GM04504 (cell line): ENCODE measurements around the gene KCNK3.

Source experiments
- DNase-seq: peaks from one replicate; pipeline ENCODE4 v3.0.0-alpha.2; 2012; ENCODE audit warnings: low read depth

KCNK3 gene

GRCh38 chr2:26666671-26667070 is 25.9 kb upstream of the KCNK3 start:
- no peak for DNase-seq

DNA sequence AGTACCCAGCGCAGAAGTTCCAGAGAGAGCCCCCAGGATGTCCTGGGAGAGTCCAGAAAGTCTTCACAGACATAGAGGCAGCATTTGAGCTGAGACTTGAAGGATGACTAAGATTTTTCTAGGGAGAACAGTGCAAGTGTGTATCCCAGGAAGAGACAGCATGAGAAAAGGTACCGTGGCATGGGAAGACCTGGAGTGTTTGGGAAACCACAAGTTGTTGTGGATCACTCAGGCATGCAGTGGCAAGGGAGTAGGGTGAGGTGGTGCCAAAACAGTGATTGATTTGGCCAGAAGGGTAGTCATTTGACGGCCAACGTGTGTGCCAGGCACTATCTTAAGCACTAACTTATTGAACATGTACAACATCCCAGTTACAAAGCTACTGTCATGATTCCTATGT is 24.5 kb upstream of the KCNK3 start:
- DNase-seq = no peak

DNA sequence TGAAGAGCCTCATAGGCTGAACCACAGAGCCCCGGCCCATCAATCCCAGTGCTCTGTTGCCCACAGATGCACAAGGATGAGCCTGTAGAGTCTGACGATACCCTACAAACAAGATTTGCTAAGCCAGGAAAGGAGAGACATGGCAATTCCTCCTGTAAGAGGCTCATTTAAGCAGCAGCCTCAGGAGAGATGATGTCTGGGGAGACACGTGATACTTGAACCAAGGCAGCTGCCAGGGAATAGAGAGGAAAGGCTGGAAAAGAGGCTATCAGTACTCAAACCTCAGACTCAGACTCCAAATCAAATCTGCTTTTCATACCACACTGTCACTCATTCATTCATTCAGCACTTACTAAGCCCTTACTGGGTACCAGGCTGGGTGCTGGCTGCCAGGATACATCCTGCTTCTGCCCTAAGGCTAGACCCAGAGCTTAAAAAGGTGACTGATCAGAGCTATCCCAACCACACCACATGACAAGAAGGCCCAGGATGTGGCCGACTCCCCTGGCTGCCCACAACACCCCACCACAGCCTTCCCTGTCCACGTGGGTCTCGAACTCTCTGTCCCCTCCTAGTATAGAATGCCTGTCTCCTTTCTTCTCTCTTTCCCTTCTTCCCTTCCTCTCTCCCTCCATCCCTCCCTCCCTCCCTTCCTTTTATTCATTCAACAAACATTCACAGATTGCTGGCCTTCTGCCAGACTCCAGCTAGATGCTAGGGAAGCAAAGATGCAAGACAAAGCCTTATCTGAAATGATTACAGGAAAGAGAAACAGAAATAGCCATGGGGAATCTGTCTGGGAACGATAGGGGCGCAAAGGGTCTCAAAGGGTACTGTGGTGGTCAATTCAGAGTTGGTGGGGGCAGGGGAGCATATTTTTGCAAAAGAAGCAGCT is 23.4 kb upstream of the KCNK3 start:
- no peak for DNase-seq

GRCh38 chr2:26670171-26670570 is 22.4 kb upstream of the KCNK3 start:
- no peak for DNase-seq

DNA sequence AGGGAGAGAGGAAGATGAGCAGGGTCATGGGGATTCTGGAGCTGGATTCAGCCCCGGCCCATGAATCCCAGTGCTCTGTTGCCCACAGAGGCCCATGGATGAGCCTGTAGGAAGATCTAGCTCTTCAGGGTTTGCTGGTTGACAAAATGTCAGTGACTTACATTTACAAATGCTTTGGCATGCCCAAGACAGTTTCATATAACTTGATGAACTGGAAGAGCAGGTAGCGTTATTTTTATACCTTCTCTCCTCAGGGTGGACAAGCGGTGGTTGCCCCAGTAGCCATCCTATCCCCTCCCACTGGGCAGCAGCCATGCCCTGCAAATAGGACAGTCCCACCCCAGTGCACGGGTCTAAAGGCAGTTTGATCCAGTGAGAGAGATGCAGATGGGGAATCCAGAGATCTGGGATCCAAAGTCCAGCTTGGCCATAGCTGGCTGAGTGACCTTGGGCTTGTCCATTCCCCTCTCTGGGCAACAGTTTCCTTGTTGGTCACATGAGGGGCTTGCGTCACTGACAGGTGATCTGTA is 21.5 kb upstream of the KCNK3 start:
- DNase-seq = no peak

GRCh38 chr2:26671691-26672090 is 20.8 kb upstream of the KCNK3 start:
- DNase-seq = no peak

DNA sequence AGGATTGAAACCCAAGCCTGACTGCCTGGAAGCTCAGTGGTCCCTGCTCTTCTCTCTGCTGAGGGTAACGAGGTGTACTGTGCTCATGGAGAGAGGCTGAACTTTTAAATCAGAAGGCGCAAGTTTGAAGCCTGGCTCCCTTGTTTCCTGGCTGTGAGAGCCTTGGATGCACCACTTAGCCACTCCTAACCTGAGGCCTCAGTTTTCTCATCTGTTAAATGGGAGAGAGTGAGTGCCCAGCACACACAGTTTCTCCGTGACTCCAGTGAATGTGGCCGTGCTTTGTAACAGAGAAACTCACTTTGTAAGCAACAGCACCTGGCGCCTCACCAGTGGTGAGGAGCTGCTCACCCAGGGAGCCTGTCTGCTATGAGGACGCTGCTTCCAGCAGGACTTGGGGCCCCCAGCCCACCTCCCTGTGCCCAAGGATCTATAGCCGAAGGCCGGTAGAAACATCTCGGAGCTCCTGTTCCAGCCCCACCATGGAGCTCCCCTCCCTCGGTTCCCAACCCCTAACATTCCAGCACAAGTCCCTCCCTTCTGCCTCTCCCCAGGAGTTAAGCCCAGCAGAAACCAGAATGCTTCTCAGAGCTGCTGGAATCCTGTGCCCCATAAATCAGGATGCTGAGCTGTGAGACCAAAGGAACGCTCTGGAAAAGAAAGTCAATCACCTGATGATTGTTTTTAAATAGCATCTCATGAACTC is 20.3 kb upstream of the KCNK3 start:
- DNase-seq = no peak

- no peak for DNase-seq
These were observed 19.6 kb upstream of the KCNK3 start for GRCh38 chr2:26672818-26673393.

GRCh38 chr2:26674002-26674751 is 18.3 kb upstream of the KCNK3 start:
- no peak for DNase-seq

DNA sequence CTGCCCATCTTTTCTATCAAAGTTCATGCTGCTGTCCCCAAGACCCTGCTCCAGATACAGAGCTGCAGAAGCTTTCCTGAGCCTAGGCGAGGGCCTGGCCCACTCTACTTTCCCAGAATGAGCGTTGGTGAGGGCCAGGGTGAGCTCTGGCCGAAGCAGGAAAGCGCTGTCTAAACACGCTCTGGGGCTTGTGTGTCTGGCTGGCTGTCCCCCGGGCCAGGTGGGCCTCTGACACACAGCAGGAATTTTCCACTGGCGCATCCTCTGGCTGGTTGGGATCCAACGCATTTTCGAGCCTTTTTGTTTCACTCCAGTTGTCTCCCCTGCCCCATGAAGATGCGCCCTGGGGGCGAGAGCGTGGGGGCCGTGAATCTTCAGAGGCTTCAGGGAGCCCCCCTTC is 17.8 kb upstream of the KCNK3 start:
- no peak for DNase-seq

- DNase-seq = no peak
These were observed 16.8 kb upstream of the KCNK3 start for GRCh38 chr2:26675651-26676255.

GRCh38 chr2:26678035-26678434 is 14.5 kb upstream of the KCNK3 start:
- no peak for DNase-seq

DNA sequence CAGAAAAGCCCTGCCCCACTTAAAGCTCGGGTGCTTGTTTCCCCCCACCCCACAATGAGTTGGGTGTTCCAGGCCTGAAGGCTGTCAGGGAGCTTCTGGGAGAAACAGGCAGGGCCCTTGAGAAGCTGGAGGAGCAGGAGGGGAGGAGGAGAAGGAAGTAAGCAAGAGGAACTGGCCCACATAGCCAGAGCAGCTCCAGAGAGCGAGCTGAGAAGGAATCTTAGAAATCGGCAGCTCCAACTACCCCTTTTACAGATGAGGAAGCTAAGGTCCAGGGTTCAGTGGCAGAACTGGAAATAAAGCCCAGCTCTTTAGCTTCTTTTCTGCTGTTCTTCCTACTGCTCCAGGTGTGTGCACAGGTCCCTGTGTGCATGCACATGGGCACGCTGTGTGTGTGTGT is 12.7 kb upstream of the KCNK3 start:
- no peak for DNase-seq

DNA sequence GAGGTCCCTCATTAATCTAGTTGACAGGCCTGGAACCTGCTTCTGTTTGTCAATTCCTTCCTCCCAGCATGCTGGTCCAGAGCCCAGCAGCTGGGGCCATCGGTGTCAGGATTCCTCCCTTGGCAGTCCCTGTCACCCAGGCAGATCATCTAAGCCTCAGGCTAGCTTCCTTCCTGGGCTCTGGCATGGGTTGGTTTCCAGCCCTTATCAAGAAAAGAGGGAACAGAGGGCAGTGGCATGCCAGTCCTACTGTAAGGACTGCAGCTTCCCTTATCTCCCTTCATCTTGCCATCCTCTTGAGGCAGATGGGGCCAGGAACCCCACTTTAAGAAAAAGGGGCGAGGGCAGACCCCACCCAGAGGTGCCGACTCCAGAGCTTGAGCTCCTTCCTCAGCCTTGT is 10.9 kb upstream of the KCNK3 start:
- no peak for DNase-seq

- no peak for DNase-seq
These were observed 10.4 kb upstream of the KCNK3 start for GRCh38 chr2:26682155-26682554.

GRCh38 chr2:26683583-26683982 is 8.9 kb upstream of the KCNK3 start:
- no peak for DNase-seq

DNA sequence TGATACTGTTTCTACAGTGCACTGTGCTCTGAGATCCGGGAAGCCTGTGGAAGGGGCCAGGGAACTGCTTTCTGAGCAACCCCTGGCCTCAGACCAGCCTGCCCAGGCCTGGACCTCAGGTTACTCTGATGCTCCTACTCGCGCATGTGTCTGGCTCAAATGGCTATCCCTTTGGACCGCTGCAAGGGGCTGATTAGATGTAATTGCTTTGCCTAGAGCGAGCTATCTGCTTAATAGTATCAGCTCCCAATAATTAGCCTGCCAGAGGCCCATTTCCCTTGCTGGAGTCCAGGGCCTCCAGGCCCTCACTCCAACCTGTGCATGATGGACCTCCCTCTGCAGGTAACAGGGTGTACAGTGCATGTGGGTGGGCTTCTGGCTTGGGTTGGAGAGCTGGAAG is 7.2 kb upstream of the KCNK3 start:
- DNase-seq = no peak

DNA sequence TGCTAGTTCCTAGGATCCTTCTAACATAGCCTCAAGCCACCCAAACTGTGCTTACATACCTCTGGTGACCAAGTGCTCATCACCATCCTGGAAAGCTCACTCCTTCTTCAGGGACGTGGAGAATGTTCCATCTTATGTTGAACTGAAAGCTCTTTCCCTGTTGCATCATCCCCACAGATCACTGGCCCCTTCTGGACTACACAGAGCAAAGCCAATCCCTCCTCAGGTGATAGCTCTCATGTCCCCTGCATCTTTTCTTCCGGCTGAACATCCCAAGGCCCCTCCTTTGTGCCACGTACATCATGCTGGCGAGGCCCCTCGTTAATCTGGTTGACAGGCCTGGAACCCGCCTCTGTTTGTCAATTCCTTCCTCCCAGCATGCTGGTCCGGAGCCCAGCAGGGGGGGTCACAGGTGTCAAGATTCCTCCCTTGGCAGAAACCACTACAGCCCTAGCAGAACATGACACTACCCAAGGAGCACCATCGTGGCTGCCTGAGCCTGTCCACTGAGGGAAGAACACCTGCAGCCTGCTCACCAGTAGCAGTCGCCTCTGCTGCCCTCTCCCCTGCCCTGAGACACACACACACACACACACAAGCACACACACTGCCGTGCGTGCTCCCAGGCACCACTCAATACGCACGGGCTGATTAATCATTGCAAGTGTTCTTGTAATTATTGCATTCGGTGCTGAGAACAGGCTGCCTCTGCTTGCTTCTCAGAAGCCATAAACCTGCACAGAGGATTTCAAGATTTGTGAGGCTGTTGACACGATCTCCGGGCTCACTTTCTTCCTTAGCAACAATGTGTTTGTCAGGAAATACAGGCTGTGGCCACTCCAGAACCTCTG is 6.3 kb upstream of the KCNK3 start:
- no peak for DNase-seq

DNA sequence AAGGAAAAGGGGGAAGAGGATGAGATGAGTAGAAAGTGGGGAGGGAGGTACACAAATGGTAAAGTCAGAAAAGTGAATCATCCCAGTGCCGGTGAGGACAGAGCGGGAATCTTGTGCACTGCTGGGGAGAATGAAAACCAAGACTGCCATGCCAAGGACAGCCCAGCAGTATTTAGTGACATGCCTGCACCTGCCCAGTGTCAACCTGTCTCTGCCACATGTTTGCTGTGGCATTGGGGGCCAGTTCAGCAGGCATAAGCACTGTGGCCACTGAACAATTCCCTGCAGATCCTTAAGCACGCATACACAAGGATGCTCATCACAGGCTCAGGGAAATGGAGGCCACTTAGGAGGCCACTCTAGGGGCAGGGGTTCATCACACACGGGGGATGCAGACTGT is 5.2 kb upstream of the KCNK3 start:
- no peak for DNase-seq

- no peak for DNase-seq
These were observed 4.7 kb upstream of the KCNK3 start for GRCh38 chr2:26687801-26688200.

DNA sequence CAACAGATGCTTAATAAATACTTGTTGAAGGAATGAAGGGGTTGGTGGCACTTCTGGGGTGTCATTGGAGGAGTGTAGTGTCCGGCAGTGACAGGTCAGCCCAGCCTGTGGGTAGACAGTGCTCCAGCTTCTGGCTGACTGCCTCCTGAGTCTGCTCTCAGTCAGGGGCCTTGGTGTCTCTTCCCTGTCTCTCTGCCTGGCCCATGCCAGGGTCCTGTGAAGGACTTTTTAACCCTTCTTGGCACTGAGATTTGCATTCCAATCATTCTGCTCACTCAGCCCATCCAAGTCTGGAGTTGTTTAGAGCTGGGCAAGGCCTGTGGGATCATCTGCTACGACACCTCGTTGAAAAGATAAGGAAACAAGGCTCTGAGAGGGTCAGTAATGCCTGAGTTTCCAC is 1.4 kb upstream of the KCNK3 start:
- DNase-seq = no peak
